HG02763 (cell line): ENCODE measurements around the gene RAB26.

Experiments
- ATAC-seq: cut with Tn5 transposase; IDR thresholded peaks from one replicate; pipeline ENCODE4 v1.9.1; 2021; ENCODE audit warnings: mild to moderate bottlenecking, moderate library complexity; ENCODE audit not compliant: unreplicated experiment

The RAB26 gene

GRCh38 chr16:2159175-2159838 is 10.9 kb downstream of the RAB26 start:
- ATAC-seq, result no peak

- ATAC-seq, result no peak
Observed at GRCh38 chr16:2160915-2161551, 12.6 kb downstream of the RAB26 start.

GRCh38 chr16:2161911-2162310 is 13.5 kb downstream of the RAB26 start:
- ATAC-seq, result no peak

- ATAC-seq, result no peak
Observed at GRCh38 chr16:2162676-2163118, 14.3 kb downstream of the RAB26 start.

- ATAC-seq, result no peak
Observed at GRCh38 chr16:2163211-2163881, 14.9 kb downstream of the RAB26 start.

- no peak for ATAC-seq
Observed at GRCh38 chr16:2165861-2166260, 17.4 kb downstream of the RAB26 start.

- no peak for ATAC-seq
Observed at GRCh38 chr16:2166263-2167067, 18.0 kb downstream of the RAB26 start.

GRCh38 chr16:2167068-2167638 is 18.7 kb downstream of the RAB26 start:
- ATAC-seq, result no peak

- ATAC-seq, result no peak
Observed at GRCh38 chr16:2170080-2170479, 21.7 kb downstream of the RAB26 start.

- ATAC-seq, result no peak
Observed at GRCh38 chr16:2170587-2171435, 22.4 kb downstream of the RAB26 start.

GRCh38 chr16:2171601-2172178 is 23.3 kb downstream of the RAB26 start:
- no peak for ATAC-seq

GRCh38 chr16:2172688-2173335 is 24.4 kb downstream of the RAB26 start:
- no peak for ATAC-seq

- ATAC-seq, result no peak
Observed at GRCh38 chr16:2173366-2173765, 24.9 kb downstream of the RAB26 start.

- ATAC-seq, result no peak
Observed at GRCh38 chr16:2173916-2174315, 25.5 kb downstream of the RAB26 start.

GRCh38 chr16:2174396-2175131 is 26.1 kb downstream of the RAB26 start:
- ATAC-seq, result no peak

- no peak for ATAC-seq
Observed at GRCh38 chr16:2175454-2175853, 27.0 kb downstream of the RAB26 start.

- ATAC-seq, result no peak
Observed at GRCh38 chr16:2176047-2176446, 27.6 kb downstream of the RAB26 start.

- ATAC-seq, result no peak
Observed at GRCh38 chr16:2177101-2177500, 28.7 kb downstream of the RAB26 start.

GRCh38 chr16:2177561-2177960 is 29.1 kb downstream of the RAB26 start:
- ATAC-seq, result no peak
